DOHH2 (cell line): ENCODE results near the gene NEURL2.

Source experiments
- H3F3A ChIP-seq: fragments of 200-600 bp; sonication (generic), shearing (Covaris generic); 2 replicates; pipeline ENCODE4 v1.6.0; 2016; ENCODE audit warnings: antibody characterized with exemption, mild to moderate bottlenecking; ENCODE audit not compliant: control insufficient read depth, insufficient read depth
- H3K27ac ChIP-seq: fragments of 200-600 bp; sonication (generic); 2 replicates; pipeline ENCODE4 v1.5.1; 2014; ENCODE audit warnings: low read depth, mild to moderate bottlenecking, low read length, moderate library complexity
- H3K27me3 ChIP-seq: fragments of 200-600 bp; sonication (generic); 2 replicates; pipeline ENCODE4 v1.6.1; 2014; ENCODE audit warnings: mild to moderate bottlenecking, low read length, mixed read lengths; ENCODE audit not compliant: control insufficient read depth
- H3K36me3 ChIP-seq: fragments of 200-600 bp; sonication (generic); 2 replicates; pipeline ENCODE4 v1.6.1; 2014; ENCODE audit warnings: mild to moderate bottlenecking, low read length, moderate library complexity, mixed read lengths; ENCODE audit not compliant: control insufficient read depth
- H3K4me1 ChIP-seq: fragments of 200-600 bp; sonication (generic); 2 replicates; pipeline ENCODE4 v1.6.1; 2014; ENCODE audit warnings: mild to moderate bottlenecking, low read length, mixed read lengths; ENCODE audit not compliant: control insufficient read depth
- H3K4me2 ChIP-seq: fragments of 200-600 bp; sonication (generic); 2 replicates; pipeline ENCODE4 v1.6.0; 2014; ENCODE audit warnings: mild to moderate bottlenecking, low read length, moderate library complexity
- H3K4me3 ChIP-seq: fragments of 200-600 bp; sonication (generic); 2 replicates; pipeline ENCODE4 v1.5.1; 2014; ENCODE audit warnings: mild to moderate bottlenecking, low read length, mixed read lengths
- H3K79me2 ChIP-seq: fragments of 200-600 bp; sonication (generic); 2 replicates; pipeline ENCODE4 v1.6.1; 2014; ENCODE audit warnings: mild to moderate bottlenecking, low read length, mixed read lengths; ENCODE audit not compliant: control insufficient read depth
- H3K9me2 ChIP-seq: fragments of 200-600 bp; sonication (generic); replicated peaks from 2 replicates; pipeline ENCODE4 v1.6.1; 2014; ENCODE audit warnings: mild to moderate bottlenecking, low read length, mixed read lengths; ENCODE audit not compliant: control insufficient read depth
- H3K9me3 ChIP-seq: fragments of 200-600 bp; sonication (generic); 2 replicates; pipeline ENCODE4 v1.6.1; 2014; ENCODE audit warnings: antibody characterized with exemption, low read length, mixed read lengths; ENCODE audit not compliant: control insufficient read depth, insufficient read depth
- H4K20me1 ChIP-seq: fragments of 200-600 bp; sonication (generic); 2 replicates; pipeline ENCODE4 v1.6.0; 2014; ENCODE audit warnings: low read depth, mild to moderate bottlenecking, antibody characterized with exemption, low read length, moderate library complexity; ENCODE audit not compliant: control insufficient read depth, insufficient read depth
- CTCF ChIP-seq: fragments of 200-600 bp; sonication (generic); IDR thresholded peaks from one replicate; pipeline ENCODE4 v1.5.1; 2014; ENCODE audit warnings: antibody characterized with exemption, mild to moderate bottlenecking, low read depth, low read length; ENCODE audit not compliant: poor library complexity, severe bottlenecking
- EZH2phosphoT487 ChIP-seq: fragments of 200-600 bp; sonication (generic); IDR thresholded peaks from 2 replicates; pipeline ENCODE4 v1.6.1; 2017; ENCODE audit warnings: borderline replicate concordance, mild to moderate bottlenecking, antibody characterized with exemption, low read length, moderate library complexity, mixed read lengths

NEURL2 gene

GRCh38 chr20:45924391-45925261, 33.6 kb upstream of the NEURL2 start:
- no peaks in the 10 kb centered on the region for H3K79me2 ChIP-seq
- TF ChIP-seq EZH2phosphoT487, result no peak
- TF ChIP-seq CTCF, result no peak
- no peaks in the 10 kb centered on the region for H3K36me3 ChIP-seq
- H3K9me2 ChIP-seq, result no peaks in the 10 kb centered on the region
- no peaks in the 10 kb centered on the region for H3K4me1 ChIP-seq
- no peaks in the 10 kb centered on the region for H3F3A ChIP-seq
- peaks cover 9% of the 10 kb centered on the region for H3K27me3 ChIP-seq
- H3K9me3 ChIP-seq, result no peaks in the 10 kb centered on the region
- no peak overlapping the region for H3K4me3 ChIP-seq
- no peak overlapping the region for H3K27ac ChIP-seq
- H4K20me1 ChIP-seq, result no peaks in the 10 kb centered on the region
- H3K4me2 ChIP-seq, result no peak overlapping the region

- TF ChIP-seq EZH2phosphoT487 (no peak), CTCF (no peak)
- Histone ChIP-seq H3K9me3 (no peaks in the 10 kb centered on the region), H3K4me2 (no peak overlapping the region), H3K9me2 (no peaks in the 10 kb centered on the region), H3K79me2 (no peaks in the 10 kb centered on the region), H3K4me3 (no peak overlapping the region), H3F3A (no peaks in the 10 kb centered on the region), H3K27ac (no peak overlapping the region), H4K20me1 (no peaks in the 10 kb centered on the region), H3K36me3 (no peaks in the 10 kb centered on the region), H3K4me1 (no peaks in the 10 kb centered on the region), H3K27me3 (peaks cover 12% of the 10 kb centered on the region)
Measured at GRCh38 chr20:45921337-45922189, 30.6 kb upstream of the NEURL2 start.

- H3K4me3 ChIP-seq, result no peak overlapping the region
- peaks cover 15% of the 10 kb centered on the region for H3K27me3 ChIP-seq
- TF ChIP-seq CTCF (no peak), EZH2phosphoT487 (no peak)
- H3K9me3 ChIP-seq, result no peaks in the 10 kb centered on the region
- no peaks in the 10 kb centered on the region for H3F3A ChIP-seq
- no peaks in the 10 kb centered on the region for H3K79me2 ChIP-seq
- H3K9me2 ChIP-seq, result no peaks in the 10 kb centered on the region
- no peaks in the 10 kb centered on the region for H3K4me1 ChIP-seq
- H3K27ac ChIP-seq, result no peak overlapping the region
- no peaks in the 10 kb centered on the region for H3K36me3 ChIP-seq
- no peaks in the 10 kb centered on the region for H4K20me1 ChIP-seq
- no peak overlapping the region for H3K4me2 ChIP-seq
Measured at GRCh38 chr20:45920462-45921336, 29.7 kb upstream of the NEURL2 start.
